HG02588 (cell line): Measurements from ENCODE around the gene ATF6.

Experiments used
- ATAC-seq: cut with Tn5 transposase; IDR thresholded peaks from one replicate; pipeline ENCODE4 v1.9.1; 2021; ENCODE audit warnings: mild to moderate bottlenecking, moderate library complexity; ENCODE audit not compliant: unreplicated experiment

Gene ATF6

DNA sequence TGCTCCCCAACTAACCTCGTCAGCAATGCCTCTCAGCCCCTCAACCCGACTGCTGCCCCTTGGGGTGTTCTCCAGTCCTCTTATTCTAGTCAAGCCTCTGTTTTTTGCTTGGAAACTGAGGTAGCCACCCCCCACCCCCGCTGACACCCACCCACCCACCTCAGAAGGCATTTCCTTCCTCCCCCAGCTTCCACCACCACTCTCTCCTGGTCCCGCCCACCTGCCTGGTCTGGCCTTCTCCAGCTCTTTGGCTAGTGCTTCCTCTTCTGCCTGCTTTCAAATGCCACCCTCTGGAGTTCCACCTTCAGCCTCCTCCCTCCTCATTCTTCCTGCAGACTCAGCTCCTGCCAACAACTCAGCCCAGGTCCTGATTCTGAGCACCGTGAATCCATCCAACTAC, 222.3 kb downstream of the ATF6 start:
- ATAC-seq = no peak

DNA sequence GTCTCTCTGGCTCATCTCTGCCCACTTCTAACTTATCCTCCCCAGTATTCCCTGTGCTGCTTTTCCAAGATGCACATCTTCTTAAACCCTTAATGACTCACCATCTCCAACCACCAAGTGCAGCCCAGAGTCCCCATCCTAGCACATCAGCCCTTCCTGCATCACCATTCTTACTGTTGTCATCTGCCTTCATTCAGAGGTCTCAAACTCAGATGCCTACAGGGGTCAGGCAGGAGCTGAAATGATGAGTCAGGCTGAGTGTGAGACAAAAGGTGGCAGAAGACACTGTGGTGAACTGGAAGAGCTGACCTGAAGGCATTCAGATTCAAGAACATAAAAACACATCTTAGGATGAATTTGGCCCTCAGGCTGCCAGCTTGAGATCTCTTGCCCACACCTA, 223.0 kb downstream of the ATF6 start:
- ATAC-seq = no peak

DNA sequence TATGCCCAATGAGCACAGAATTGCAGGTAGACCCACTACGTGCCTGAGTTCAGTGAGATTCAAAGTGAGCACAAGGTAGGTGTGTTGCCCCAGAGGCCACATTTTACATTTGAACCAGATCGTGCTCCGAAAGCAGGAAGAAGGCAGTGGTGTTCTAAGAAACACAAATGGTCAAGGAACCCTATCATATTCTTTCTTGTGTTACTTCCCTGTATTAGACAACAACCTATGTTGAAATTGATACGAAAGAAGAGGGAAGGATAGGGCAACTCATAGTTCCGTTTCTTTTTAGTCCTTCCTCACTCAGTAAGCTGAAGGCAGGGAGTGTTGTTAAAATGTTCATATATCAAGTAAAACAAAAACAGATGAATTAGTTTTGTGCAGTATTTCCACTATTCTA, 223.7 kb downstream of the ATF6 start:
- no peak for ATAC-seq

DNA sequence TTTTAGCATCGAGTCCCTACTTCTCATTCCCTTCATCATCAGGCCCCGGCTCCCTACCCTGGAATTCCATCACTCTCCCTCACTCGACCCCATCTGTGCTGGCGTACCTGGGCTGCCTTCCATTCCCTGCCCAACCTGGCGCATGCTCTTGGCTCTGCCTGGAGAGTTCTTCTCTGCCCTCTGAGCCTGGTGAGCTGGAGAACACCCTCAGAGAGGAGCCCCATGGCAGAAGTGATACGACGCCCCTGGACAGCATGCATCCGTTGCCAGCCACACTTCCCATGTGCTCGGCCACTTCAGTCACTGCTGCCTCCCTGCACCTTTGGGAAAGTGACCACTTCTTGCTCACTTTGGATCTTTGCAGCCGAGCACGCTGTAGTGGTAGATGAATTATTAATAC, 227.5 kb downstream of the ATF6 start:
- ATAC-seq = no peak

DNA sequence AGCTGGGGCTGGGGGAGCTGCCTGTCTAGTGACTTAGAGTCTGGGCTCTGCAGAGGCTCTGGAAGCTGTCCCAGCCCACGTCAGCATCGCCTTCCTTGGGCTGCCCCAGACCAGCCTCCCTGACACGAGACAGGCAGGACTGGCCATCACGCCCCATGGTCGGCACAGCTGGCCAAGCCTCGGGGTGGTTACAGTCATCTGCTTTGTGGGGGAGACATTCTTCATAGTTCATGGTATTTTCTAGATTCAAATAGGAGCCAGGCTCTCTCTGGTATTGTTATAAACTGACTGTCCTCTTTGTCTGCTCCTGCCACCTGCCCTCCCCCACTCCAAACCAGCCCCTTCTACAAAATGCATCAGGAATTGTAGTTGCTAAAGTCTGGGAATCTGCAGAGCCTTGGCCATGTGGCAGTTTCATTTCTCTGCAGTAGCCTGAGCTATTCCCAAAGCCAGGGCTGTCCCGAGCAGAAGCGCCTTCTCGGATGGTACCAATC, 228.1 kb downstream of the ATF6 start:
- no peak for ATAC-seq

DNA sequence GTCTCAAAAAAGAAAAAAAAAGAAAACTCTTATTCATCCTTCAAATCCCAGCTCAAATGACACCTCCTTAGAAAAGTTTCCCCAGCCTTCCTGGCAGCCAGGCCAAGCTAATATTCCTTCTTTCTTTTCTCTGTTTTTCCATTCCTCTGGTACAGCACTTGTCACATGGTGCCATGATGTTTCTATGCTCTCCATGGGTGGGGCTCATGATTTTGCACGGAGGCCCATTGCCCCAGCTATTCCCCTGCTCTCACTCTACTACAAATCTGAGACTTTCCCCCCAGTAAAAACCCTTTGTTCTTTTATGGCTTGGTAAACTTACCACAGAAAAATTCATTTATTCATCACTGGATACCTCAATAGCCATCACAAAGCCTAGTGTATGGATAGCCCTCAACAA, 231.0 kb downstream of the ATF6 start:
- ATAC-seq = no peak

DNA sequence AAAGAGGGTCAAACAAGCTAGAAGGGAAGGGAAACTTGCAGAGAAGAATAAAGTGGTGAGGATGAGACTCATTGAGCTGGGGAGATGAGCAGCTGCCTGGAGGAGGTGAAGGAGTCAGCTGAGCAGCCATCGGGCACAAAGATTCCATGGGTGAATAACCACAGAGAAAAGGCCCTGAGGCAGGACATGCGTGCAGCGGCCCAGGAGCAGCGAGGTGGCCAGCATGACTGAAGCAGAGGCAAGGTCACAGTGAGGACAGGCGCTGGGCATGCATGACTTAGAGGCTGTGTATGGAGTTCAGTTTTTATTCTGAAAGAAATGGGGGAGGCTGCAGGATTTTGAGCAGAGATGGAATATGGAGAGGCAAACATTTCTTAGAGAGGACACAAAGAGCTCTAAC, 232.7 kb downstream of the ATF6 start:
- ATAC-seq = no peak

DNA sequence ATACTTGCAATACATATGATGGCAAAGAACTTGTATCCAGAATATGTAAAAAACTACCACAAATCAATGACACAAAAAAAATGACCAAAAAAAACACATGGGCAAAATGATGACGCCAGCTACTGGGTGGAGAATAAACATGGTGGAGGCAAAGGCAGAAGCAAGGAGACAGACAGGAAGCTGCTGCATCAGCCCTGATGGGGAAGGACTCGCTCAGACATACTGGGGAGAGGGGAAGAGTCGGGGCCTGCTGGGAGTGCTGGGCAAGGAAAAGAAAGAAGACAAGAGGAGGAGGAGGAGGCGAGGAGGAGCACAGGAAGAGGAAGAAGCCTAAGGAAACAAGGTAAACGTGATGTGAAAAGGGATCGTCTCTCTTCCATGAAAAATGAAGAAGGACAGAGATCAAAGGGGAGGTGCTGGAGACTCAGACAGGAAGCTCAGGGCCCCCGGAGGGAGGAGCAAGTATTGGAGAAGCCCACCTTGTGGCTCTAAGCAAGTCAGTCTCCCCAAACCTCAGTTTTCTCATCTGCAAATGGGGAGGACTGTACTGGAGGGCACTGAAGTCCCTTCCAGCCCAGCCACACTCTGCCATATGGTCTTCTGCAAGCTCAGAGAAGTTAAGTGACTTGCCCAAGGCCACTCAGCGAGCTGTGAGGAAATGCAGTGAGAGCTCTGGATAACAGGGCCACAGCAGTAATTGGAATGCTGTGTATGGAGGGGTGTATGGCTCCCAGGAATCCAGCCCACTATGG, 233.4 kb downstream of the ATF6 start:
- no peak for ATAC-seq

DNA sequence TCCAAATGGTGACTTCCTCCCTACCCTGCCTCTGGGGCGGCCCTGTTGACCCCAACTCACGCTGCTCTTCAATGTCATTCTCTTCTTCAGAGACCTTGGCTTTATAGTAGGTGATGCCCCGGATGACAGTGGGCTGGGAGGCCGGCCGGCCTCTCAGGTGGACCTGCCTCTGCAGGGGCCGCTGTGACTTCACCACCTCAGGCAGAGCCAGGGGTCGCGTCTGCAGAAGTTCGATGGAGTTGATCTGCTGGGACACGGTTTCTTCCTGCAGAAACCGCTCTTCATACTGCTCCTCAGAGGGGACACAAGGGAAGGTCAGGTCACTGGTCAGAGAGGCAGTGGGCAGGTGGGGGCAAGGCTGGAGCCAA, 233.9 kb downstream of the ATF6 start:
- ATAC-seq = no peak

DNA sequence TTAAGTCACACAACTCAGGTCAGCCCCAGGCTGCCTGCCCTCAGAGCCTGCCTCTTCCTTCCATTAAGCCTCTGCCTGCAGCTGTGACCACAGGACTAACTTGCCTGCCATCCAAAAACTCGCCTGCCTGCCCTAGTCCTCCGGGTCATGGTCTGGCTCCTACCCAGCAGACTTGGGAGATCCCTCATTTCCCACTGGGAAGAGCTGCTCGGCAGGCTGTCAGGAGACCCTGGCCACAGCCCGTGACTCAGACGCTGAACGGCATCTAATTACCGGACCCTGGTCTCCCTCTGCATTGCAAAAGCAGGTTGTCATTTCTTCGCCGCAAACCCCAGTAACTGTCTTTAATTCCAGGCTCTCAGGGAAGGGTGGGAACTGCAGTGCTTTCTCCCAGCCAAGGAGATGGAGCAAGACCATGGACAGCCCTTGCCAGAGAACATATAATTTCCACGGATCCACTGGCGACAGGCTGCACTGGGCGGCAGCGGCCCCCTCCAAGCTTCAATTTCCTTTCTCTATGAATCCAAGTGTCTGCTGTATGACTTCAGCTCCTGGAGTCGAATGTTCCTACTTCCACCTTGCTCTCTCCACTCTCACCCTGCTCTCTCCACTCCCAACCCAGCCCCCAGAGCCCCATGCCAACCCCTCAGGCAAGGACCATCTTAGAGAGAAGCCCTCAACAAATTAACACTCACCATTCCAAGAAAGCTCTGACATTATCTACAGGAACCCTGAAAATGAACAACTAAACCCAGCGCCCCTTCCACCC, 237.1 kb downstream of the ATF6 start:
- no peak for ATAC-seq

DNA sequence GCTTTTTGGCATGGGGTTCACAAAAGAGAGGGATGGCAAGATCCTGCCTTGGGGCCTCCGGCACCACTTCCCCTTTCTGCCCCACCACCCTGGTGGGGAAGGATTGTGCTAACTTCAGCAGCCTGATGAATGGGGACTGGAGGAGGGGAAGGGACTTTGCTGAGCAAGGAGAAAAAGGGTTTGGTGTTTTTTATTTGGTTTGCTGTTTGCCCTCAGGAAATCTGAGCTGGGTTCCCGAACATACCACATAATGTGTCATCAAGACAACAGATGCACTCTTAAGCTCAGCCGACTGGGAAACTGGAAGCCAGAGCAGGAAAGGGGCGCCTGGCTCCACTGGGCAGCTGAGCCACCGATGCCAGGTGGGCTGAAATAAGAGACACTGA, 237.7 kb downstream of the ATF6 start:
- ATAC-seq = no peak

DNA sequence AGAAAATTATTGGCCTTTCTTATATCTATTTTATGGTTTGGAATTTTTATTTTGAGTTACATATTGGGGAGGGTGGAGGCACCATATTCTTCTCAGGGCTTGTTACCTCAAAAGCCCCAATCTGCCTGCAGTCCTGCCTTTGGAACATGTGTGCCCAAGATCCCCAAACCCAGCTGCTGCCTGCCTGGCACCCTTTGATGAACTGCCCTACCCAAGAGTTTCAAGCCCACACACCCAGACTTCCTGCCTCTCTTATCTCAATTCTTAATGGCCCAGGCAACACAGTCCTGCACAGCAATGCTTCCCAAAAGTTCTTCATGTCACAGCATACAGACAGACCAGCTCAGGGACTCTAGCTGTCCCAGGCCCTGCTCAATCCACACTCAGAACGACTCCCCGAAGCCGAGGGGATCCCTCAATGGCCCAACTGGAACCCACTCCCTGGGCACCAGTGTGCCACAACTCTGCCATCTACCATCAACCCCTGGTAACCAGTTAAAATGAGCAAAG, 238.4 kb downstream of the ATF6 start:
- ATAC-seq = no peak

DNA sequence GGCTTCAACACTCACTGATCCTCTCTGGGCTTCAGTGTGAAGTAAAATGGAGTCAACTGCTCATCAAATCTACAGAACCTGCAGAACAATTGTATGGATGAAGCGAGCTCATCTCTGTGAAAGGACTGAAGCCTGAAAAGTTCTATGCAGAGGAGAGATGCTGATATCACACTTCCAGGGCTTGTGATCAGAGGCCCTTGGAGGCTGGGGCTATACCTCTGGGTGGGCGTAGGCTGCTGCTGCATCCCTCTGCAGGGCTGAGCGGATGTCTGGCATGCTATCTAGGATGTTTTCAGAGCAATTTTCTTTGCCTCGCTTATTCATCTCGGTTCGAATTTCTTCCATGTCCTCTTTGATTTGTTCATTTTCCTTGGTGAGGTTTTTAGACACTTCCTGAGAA, 240.0 kb downstream of the ATF6 start:
- no peak for ATAC-seq

DNA sequence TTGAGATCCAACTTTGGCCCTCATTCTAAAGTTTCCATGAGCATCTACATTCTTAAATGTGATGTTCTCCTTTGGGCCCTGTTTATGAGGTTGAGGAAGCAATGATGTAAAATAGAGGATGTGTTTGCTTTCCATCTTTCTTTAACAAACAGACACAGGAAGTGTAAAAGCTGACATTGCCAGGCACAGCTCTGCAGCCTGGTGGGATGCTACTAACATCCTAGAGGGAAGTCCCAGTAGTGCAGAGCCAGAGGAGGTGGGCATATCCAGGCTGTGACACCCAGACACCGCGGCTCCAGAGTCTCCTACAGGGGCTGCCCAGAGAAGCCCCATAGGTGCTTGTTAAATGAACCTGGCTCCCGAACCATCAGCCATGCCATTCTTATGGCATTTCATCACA, 241.3 kb downstream of the ATF6 start:
- no peak for ATAC-seq

DNA sequence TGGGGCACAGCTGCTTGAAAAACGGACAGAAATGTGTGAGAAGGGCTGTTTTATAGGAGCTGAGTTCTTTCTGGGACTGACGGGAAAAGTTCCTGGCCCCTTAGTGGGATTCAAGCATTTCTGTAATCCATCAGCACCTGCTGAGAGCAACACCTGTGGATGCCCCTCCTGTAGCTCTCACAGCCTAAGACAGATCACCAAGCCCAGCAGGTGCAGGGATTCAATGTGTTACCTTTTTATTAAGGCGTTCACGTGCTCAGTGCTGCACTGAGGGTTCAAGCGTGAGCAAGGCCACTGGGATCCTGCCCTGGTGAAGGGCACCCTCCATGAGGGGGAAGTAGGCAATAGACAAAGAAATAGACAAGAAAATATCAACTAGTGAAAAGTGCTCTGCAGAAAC, 242.7 kb downstream of the ATF6 start:
- ATAC-seq = no peak

DNA sequence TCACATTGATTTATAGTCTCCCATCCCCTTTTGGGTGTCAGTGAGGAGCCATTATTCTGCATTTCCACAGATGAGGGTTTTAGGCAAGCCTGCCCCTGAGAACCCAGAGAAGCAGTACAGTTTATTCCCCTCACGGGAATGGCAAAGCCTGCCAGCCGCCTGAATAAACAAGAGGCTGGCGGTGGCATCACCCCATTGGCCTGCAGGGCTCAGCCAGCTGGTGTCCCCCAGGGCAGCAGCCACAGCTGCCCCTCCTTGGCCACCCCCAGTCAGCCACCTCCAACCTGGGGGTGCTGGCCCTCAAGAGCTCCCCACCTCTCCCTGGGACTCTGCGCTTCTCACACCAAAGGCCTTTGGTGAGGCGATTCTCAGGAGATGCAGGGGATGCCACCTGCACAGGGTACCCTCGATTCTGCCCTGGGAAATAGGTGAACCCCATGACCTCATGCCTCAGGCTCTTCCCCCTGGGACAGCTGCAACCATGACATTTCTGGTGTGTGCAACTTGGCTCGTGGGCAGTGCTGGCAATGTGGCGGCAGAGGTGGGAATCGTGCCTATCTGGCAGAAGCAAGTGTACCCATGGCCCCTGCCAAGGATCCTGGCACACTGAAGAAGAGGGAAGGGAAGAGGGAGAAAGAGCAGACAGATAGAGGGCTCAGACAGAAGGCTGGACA, 243.5 kb downstream of the ATF6 start:
- no peak for ATAC-seq

DNA sequence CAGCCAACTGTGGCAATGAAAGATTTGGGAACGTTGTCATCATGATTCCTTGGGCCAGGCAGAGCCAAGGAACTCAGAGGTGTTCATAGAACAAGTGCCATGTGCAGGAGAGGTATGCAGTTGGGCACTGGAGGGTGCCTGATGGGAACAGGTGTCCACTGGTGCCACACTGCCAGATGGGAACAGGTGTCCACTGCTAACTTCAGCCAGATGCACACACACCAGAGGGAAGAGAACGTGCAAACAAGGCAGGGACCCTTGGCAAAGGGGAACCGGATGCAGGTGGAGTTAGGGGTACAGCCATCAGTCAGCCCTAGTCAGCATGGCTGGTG, 244.0 kb downstream of the ATF6 start:
- ATAC-seq = no peak

DNA sequence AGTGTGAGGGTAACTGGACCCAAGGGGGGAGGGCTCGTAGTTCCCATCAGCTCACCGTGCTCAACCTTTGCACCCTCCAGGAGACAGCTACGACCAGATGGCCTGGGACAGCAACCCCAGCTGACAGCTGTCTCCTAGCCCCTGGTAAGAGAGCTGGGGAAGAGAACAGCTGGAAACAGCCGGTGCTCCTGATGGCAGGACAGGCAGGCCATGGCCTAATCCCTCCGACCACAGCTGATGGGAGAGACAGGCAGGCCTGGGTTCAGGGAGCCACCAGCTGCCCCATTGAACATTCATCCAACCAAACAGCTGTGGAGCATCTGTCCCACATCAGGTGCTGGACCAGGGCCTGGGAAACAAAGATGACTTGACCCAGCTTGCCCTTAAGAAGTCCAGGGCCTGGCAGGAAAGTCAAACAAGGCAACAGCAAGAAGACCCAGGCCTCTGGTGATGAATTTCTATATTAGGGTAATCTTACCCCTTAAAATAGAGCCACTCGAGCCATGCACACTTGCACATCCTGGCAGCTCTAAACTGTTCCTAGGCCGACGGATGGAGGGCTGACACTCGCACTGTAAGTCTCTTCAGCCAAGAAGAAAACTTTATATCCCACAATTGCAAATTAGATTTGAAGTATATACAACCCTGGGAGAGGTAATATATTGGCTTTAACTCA, 245.4 kb downstream of the ATF6 start:
- ATAC-seq = no peak

DNA sequence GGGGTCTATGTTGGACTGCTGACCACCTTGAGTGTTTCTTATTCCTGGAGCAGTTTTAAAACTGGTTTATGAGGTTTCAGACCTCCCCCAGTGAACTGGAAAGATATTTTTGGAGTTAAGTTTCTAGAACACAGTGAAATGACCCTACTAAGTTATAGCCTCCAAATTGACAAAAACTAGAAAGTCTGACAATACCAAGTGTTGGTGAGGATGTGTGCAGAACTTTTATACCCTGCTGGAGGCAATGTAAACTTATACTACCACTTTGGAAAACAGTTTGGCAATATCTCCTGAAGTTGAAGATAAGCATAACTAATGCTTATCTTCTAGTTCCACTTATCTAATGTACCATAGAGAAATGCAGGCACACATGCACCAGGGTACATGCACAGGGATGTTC, 247.2 kb downstream of the ATF6 start:
- no peak for ATAC-seq
